Ovary (tissue), 10 donors: ENCODE data around the gene STING1. TPM values are rescaled to one million over a fixed set of nuclear protein-coding genes. Genes with fewer than 3 reads are reported as not detected.
"Not testable (repeated sequence)": the region's sequence is repeated elsewhere in the genome, so short reads cannot be mapped to it uniquely, and the experiment has no call there.

Source experiments
- DNase-seq, 5 donors: peaks; one replicate each; pipeline ENCODE4 v3.0.0-alpha.2; 2019 to 2020
- H3K27ac ChIP-seq, 2 donors: fragments of 200-600 bp; one replicate each; pipeline versions ENCODE4 v1.5.1 to v1.8.0; 2019 to 2022
- H3K27me3 ChIP-seq: fragments of 200-600 bp; one replicate; pipeline ENCODE4 v1.8.0; 2022
- H3K36me3 ChIP-seq: fragments of 200-600 bp; sonication (generic); one replicate; pipeline ENCODE4 v1.5.1; 2019
- H3K4me1 ChIP-seq: one replicate; pipeline ENCODE4 v1.8.1; 2013; ENCODE audit warnings: mild to moderate bottlenecking, moderate library complexity; ENCODE audit not compliant: insufficient read depth
- H3K4me3 ChIP-seq: fragments of 200-600 bp; sonication (generic); one replicate; pipeline ENCODE4 v1.5.1; 2017
- H3K9me3 ChIP-seq, 2 donors: fragments of 200-600 bp in 1 of 2; sonication (generic) in 1 of 2; one replicate each; pipeline versions ENCODE4 v1.5.1 to v1.8.1; 2013 to 2019; ENCODE audit warnings: mild to moderate bottlenecking in 1 of 2, moderate library complexity in 1 of 2
- CTCF ChIP-seq, 3 donors: fragments of 450-650 bp in 2 of 3; fragments of 200-600 bp in 1 of 3; IDR thresholded peaks; one replicate each; pipeline versions ENCODE4 v1.5.1 to v1.8.0; 2016 to 2022; ENCODE audit warnings: antibody characterized with exemption in 3 of 3, mild to moderate bottlenecking in 1 of 3
- EP300 ChIP-seq: sonication (generic); formaldehyde crosslinking; IDR thresholded peaks from one replicate; pipeline ENCODE4 v1.6.1; 2017; ENCODE audit warnings: antibody characterized with exemption
- POLR2A ChIP-seq: fragments of 450-650 bp; IDR thresholded peaks from one replicate; pipeline ENCODE4 v1.6.1; 2017; ENCODE audit warnings: antibody characterized with exemption, mild to moderate bottlenecking, moderate library complexity
- WGBS, 3 donors: extraction: QIAGEN DNeasy Blood & Tissue Kit in 1 of 3; methylation state at CpG; one replicate each; pipeline versions ENCODE4 v1.1.5 to v1.1.7; 2013 to 2017; 5-methylcytosine and 5-hydroxymethylcytosine counted together
- intact Hi-C, 4 donors: fragments of 100-400 bp; cut with DNase I; formaldehyde crosslinking; loops; one replicate each; pipeline versions ENCODE4 v1.11.0 to v1.15.1; 2022 to 2023
- long read RNA-seq, 3 donors: library from polyadenylated mRNA in 2 of 3; unstranded in 2 of 3; transcript quantifications; one replicate each; pipeline ENCODE4 v2.0.0 and lab custom pipeline, GENCODE V29; 2021 to 2026
- polyA plus RNA-seq, 2 donors: library from polyadenylated mRNA; stranded (reverse); fragments of 200-250 nt in 1 of 2; fragments of 350-450 nt in 1 of 2; fragmentation: Illumina TruSeq in 1 of 2; extraction: RNeasy Lipid Tissue Mini Kit (QIAGEN cat#74804) in 1 of 2; gene quantifications; one replicate each; pipeline ENCODE4 v1.2.3, GENCODE V29; 2013 to 2014
- total RNA-seq, 7 donors: library from RNA; depleted of rRNA in 2 of 7; stranded (reverse); fragments of >200 nt in 2 of 7; fragmentation: NEBNext Ultra II Directional in 3 of 7; extraction: Animal tissue kit (Norgen Biotek cat#: 25700) in 3 of 7; gene quantifications; one replicate each; pipeline versions ENCODE4 v1.1.0 to v1.2.4, GENCODE V29; 2016 to 2023
- donor health status: DM: no; HTN: no; CAD: no; lungs with moderate emphysema.
- donor health status: DM: no; HTN: no; CAD: no.
- donor health status: Bipolar disorder and iron deficiency.
- donor health status: DM: yes; HTN: yes; CAD: no.
- donor health status: DM: no; HTN: no; CAD: no.
- donor health status: DM: yes; HTN: yes; CAD: no.

Gene STING1
- total RNA-seq = 10 to 100 TPM; 36.8 to 74.6 (median 53.8) TPM
- 10 to 100 TPM; 47.6 to 49.9 TPM for polyA plus RNA-seq
- long read RNA-seq, donor 1, transcript TMEM173-201 (8 exons, 1,771 nt) = major isoform, 210 of 409 reads
- long read RNA-seq, donor 1, partial matches to known transcripts = 93 of 409 reads
- long read RNA-seq, donor 1, other reads (novel, unspliced or antisense) = 101 of 409 reads
- long read RNA-seq, donor 2, partial matches to known transcripts = 0 of 6 reads
- long read RNA-seq, donor 2, other reads (novel, unspliced or antisense) = 0 of 6 reads
- long read RNA-seq, donor 3, transcript TMEM173-201 (8 exons, 1,771 nt) = major isoform, 50 of 128 reads
- long read RNA-seq, donor 3, partial matches to known transcripts = 45 of 128 reads
- long read RNA-seq, donor 3, other reads (novel, unspliced or antisense) = 29 of 128 reads

- TF ChIP-seq CTCF (IDR thresholded peaks at IDR 0.05) (no peak), POLR2A (peak; percentile 37), EP300 (peak; percentile 18)
- no peaks in the 10 kb centered on the region for H3K9me3 ChIP-seq
- H3K4me1 ChIP-seq = peaks cover 17% of the 10 kb centered on the region
- H3K27ac ChIP-seq = peak within 1 kb of the TSS; percentile 94
- DNase-seq = peak; percentile 84 to 89 (median 87)
- H3K36me3 ChIP-seq = no peaks in the 10 kb centered on the region
- peak within 1 kb of the TSS; percentile 47 for H3K4me3 ChIP-seq
- WGBS, 3 donors = 1 to 3% (median 2%) methylated on average over 19 of the region's 19 CpGs
- H3K27me3 ChIP-seq = no peaks in the 10 kb centered on the region
- intact Hi-C loops = no loop called here
Observed at GRCh38 chr5:139482050-139482889, at the start of gene STING1. STING1 (minus strand) TSS chr5:139482758; CDS start chr5:139481704, 1,054 bp downstream.

GRCh38 chr5:139531772-139532169 lies 49.2 kb upstream of the STING1 start:
- Histone ChIP-seq H3K9me3 (no peaks in the 10 kb centered on the region), H3K27me3 (no peaks in the 10 kb centered on the region), H3K36me3 (no peaks in the 10 kb centered on the region), H3K4me3 (no peak overlapping the region), H3K4me1 (no peaks in the 10 kb centered on the region), H3K27ac (no peak overlapping the region)
- intact Hi-C loops = no loop called here
- DNase-seq = no peak
- TF ChIP-seq EP300 (no peak), POLR2A (no peak), CTCF (IDR thresholded peaks at IDR 0.05) (no peak)
- WGBS, 3 donors = 86 to 90% (median 87%) methylated on average over 3 of the region's 3 CpGs

- H3K9me3 ChIP-seq, DNase-seq, H3K36me3 ChIP-seq, H3K27ac ChIP-seq, H3K4me1 ChIP-seq, H3K27me3 ChIP-seq, intact Hi-C loops, H3K4me3 ChIP-seq: not testable (repeated sequence)
- WGBS, 3 donors = 87 to 95% (median 94%) methylated on average over 2 of the region's 2 CpGs
Observed at GRCh38 chr5:139530079-139530478, 47.5 kb upstream of the STING1 start.

GRCh38 chr5:139528695-139529094 lies 46.1 kb upstream of the STING1 start:
- DNase-seq, H3K36me3 ChIP-seq, H3K27ac ChIP-seq, H3K4me3 ChIP-seq, H3K9me3 ChIP-seq, H3K4me1 ChIP-seq, intact Hi-C loops, H3K27me3 ChIP-seq: not testable (repeated sequence)
- 92 to 97% (median 97%) methylated on average over 8 of the region's 8 CpGs for WGBS, 3 donors

GRCh38 chr5:139527896-139528467 lies 45.4 kb upstream of the STING1 start:
- H3K4me1 ChIP-seq, H3K36me3 ChIP-seq, H3K9me3 ChIP-seq, H3K27me3 ChIP-seq, DNase-seq, H3K4me3 ChIP-seq, intact Hi-C loops, H3K27ac ChIP-seq: not testable (repeated sequence)
- WGBS, 3 donors = 45 to 60% (median 49%) methylated on average over 7 of the region's 7 CpGs

- H3K27me3 ChIP-seq = not testable (repeated sequence)
- 58 to 63% (median 59%) methylated on average over 2 of the region's 2 CpGs for WGBS, 3 donors
Observed at GRCh38 chr5:139527090-139527470, 44.5 kb upstream of the STING1 start.

GRCh38 chr5:139526309-139527089 lies 43.9 kb upstream of the STING1 start:
- H3K27ac ChIP-seq, H3K36me3 ChIP-seq, intact Hi-C loops, H3K4me3 ChIP-seq, H3K4me1 ChIP-seq, DNase-seq, H3K27me3 ChIP-seq, H3K9me3 ChIP-seq: not testable (repeated sequence)
- 86 to 91% (median 89%) methylated on average over 22 of the region's 22 CpGs for WGBS, 3 donors

More at GRCh38 chr5:139527090-139527470, 44.5 kb upstream of the STING1 start:
- DNase-seq, H3K4me3 ChIP-seq, H3K36me3 ChIP-seq, H3K27ac ChIP-seq, H3K4me1 ChIP-seq, H3K9me3 ChIP-seq, intact Hi-C loops: not testable (repeated sequence)

- H3K27me3 ChIP-seq, H3K4me1 ChIP-seq, H3K9me3 ChIP-seq, intact Hi-C loops, H3K36me3 ChIP-seq, H3K4me3 ChIP-seq, DNase-seq, H3K27ac ChIP-seq: not testable (repeated sequence)
- 94 to 98% (median 94%) methylated on average over 12 of the region's 12 CpGs for WGBS, 3 donors
Observed at GRCh38 chr5:139525586-139526308, 43.2 kb upstream of the STING1 start.
